Subcutaneous abdominal adipose tissue (tissue), 5 donors: Measurements from ENCODE around the gene HMCN2.
"Not testable (repeated sequence)": the region's sequence is repeated elsewhere in the genome, so short reads cannot be mapped to it uniquely, and the experiment has no call there.

ENCODE experiments used
- H3K27ac ChIP-seq: one replicate; pipeline ENCODE4 v1.7.0; 2013; ENCODE audit warnings: low read depth, mild to moderate bottlenecking, inconsistent platforms, low read length, moderate library complexity
- H3K27me3 ChIP-seq, 5 donors: one replicate each; pipeline ENCODE4 v1.7.0; 2013; ENCODE audit warnings: low read length in 5 of 5, inconsistent platforms in 1 of 5; ENCODE audit not compliant: control insufficient read depth in 5 of 5, insufficient read depth in 4 of 5
- H3K36me3 ChIP-seq, 5 donors: one replicate each; pipeline ENCODE4 v1.7.0; 2013; ENCODE audit warnings: low read length in 5 of 5; ENCODE audit not compliant: control insufficient read depth in 5 of 5, insufficient read depth in 5 of 5
- H3K4me1 ChIP-seq, 5 donors: one replicate each; pipeline ENCODE4 v1.7.0; 2013; ENCODE audit warnings: low read length in 5 of 5, mild to moderate bottlenecking in 3 of 5, moderate library complexity in 1 of 5; ENCODE audit not compliant: control insufficient read depth in 5 of 5, insufficient read depth in 5 of 5
- H3K4me3 ChIP-seq, 5 donors: one replicate each; pipeline ENCODE4 v1.7.0; 2013; ENCODE audit warnings: low read length in 5 of 5, low read depth in 1 of 5
- H3K9ac ChIP-seq, 5 donors: one replicate each; pipeline ENCODE4 v1.7.0; 2013; ENCODE audit warnings: low read length in 5 of 5, mild to moderate bottlenecking in 4 of 5, moderate library complexity in 3 of 5
- H3K9me3 ChIP-seq, 5 donors: one replicate each; pipeline ENCODE4 v1.7.0; 2013; ENCODE audit warnings: low read length in 5 of 5; ENCODE audit not compliant: control insufficient read depth in 5 of 5
- donor health status: healthy.
- donor health status: healthy.
- donor health status: healthy.
- donor health status: healthy.
- donor health status: healthy.

HMCN2 gene

GRCh38 chr9:130336027-130336610 is 70.6 kb downstream of the HMCN2 start:
- no peaks in the 10 kb centered on the region for H3K9me3 ChIP-seq
- H3K27me3 ChIP-seq, result peaks cover 16 to 61% (median 39%) of the 10 kb centered on the region in 5 donors
- no peaks in the 10 kb centered on the region for H3K36me3 ChIP-seq
- H3K27ac ChIP-seq, result no peak overlapping the region
- no peak overlapping the region for H3K4me3 ChIP-seq
- H3K4me1 ChIP-seq, result peaks cover 0 to 12% (median 8%) of the 10 kb centered on the region in 5 donors
- H3K9ac ChIP-seq, result no peak overlapping the region

- Histone ChIP-seq H3K9me3 (no peaks in the 10 kb centered on the region), H3K27ac (no peak overlapping the region), H3K27me3 (peaks cover 16 to 54% (median 39%) of the 10 kb centered on the region in 5 donors), H3K4me3 (no peak overlapping the region), H3K9ac (no peak overlapping the region), H3K4me1 (peaks cover 0 to 6% (median 4%) of the 10 kb centered on the region in 5 donors), H3K36me3 (no peaks in the 10 kb centered on the region)
Observed at GRCh38 chr9:130336885-130337284, 71.3 kb downstream of the HMCN2 start.

GRCh38 chr9:130337318-130337717 is 71.8 kb downstream of the HMCN2 start:
- H3K27me3 ChIP-seq, result peaks cover 16 to 52% (median 39%) of the 10 kb centered on the region in 5 donors
- no peak overlapping the region for H3K4me3 ChIP-seq
- no peak overlapping the region for H3K9ac ChIP-seq
- no peaks in the 10 kb centered on the region for H3K36me3 ChIP-seq
- H3K27ac ChIP-seq, result no peak overlapping the region
- H3K4me1 ChIP-seq, result peaks cover 0 to 1% (median 0%) of the 10 kb centered on the region in 5 donors
- H3K9me3 ChIP-seq, result no peaks in the 10 kb centered on the region

GRCh38 chr9:130337784-130338380 is 72.3 kb downstream of the HMCN2 start:
- Histone ChIP-seq H3K4me3 (no peak overlapping the region), H3K4me1 (no peaks in the 10 kb centered on the region)

GRCh38 chr9:130338891-130339290 is 73.3 kb downstream of the HMCN2 start:
- not testable (repeated sequence) for H3K4me1 ChIP-seq, H3K9ac ChIP-seq

More at GRCh38 chr9:130337784-130338380, 72.3 kb downstream of the HMCN2 start:
- peaks cover 16 to 52% (median 41%) of the 10 kb centered on the region in 5 donors for H3K27me3 ChIP-seq
- H3K9ac ChIP-seq, result no peak overlapping the region
- H3K36me3 ChIP-seq, result no peaks in the 10 kb centered on the region
- H3K9me3 ChIP-seq, result no peaks in the 10 kb centered on the region
- no peak overlapping the region for H3K27ac ChIP-seq

GRCh38 chr9:130339306-130339705 is 73.7 kb downstream of the HMCN2 start:
- H3K27me3 ChIP-seq, result peaks cover 7 to 43% (median 30%) of the 10 kb centered on the region in 5 donors
- no peak overlapping the region for H3K27ac ChIP-seq
- H3K9me3 ChIP-seq, result no peaks in the 10 kb centered on the region

More at GRCh38 chr9:130338891-130339290, 73.3 kb downstream of the HMCN2 start:
- not testable (repeated sequence) for H3K27ac ChIP-seq, H3K36me3 ChIP-seq, H3K4me3 ChIP-seq, H3K9me3 ChIP-seq
- peaks cover 11 to 46% (median 34%) of the 10 kb centered on the region in 5 donors for H3K27me3 ChIP-seq

GRCh38 chr9:130340011-130340410 is 74.5 kb downstream of the HMCN2 start:
- Histone ChIP-seq H3K4me3 (no peak overlapping the region), H3K9me3 (no peaks in the 10 kb centered on the region), H3K27me3 (peaks cover 7 to 46% (median 31%) of the 10 kb centered on the region in 5 donors), H3K27ac (no peak overlapping the region), H3K4me1 (no peaks in the 10 kb centered on the region), H3K9ac (no peak overlapping the region), H3K36me3 (no peaks in the 10 kb centered on the region)

More at GRCh38 chr9:130339306-130339705, 73.7 kb downstream of the HMCN2 start:
- Histone ChIP-seq H3K36me3 (no peaks in the 10 kb centered on the region), H3K4me3 (no peak overlapping the region), H3K9ac (no peak overlapping the region), H3K4me1 (no peaks in the 10 kb centered on the region)

- H3K27ac ChIP-seq, H3K4me1 ChIP-seq, H3K4me3 ChIP-seq, H3K9me3 ChIP-seq, H3K9ac ChIP-seq, H3K36me3 ChIP-seq: not testable (repeated sequence)
- peaks cover 2 to 45% (median 31%) of the 10 kb centered on the region in 5 donors for H3K27me3 ChIP-seq
Observed at GRCh38 chr9:130340557-130340956, 75.0 kb downstream of the HMCN2 start.

GRCh38 chr9:130341128-130341527 is 75.6 kb downstream of the HMCN2 start:
- Histone ChIP-seq H3K4me3 (no peak overlapping the region), H3K4me1 (no peaks in the 10 kb centered on the region), H3K36me3 (no peaks in the 10 kb centered on the region), H3K9me3 (no peaks in the 10 kb centered on the region), H3K27me3 (peaks cover 0 to 40% (median 31%) of the 10 kb centered on the region in 5 donors), H3K27ac (no peak overlapping the region), H3K9ac (no peak overlapping the region)

GRCh38 chr9:130341839-130342713 is 76.5 kb downstream of the HMCN2 start:
- Histone ChIP-seq H3K9me3 (no peaks in the 10 kb centered on the region), H3K27me3 (peaks cover 7 to 42% (median 30%) of the 10 kb centered on the region in 5 donors), H3K27ac (no peak overlapping the region), H3K36me3 (no peaks in the 10 kb centered on the region), H3K4me3 (no peak overlapping the region), H3K4me1 (no peaks in the 10 kb centered on the region), H3K9ac (no peak overlapping the region)
